AG04450 (cell line): Measurements from ENCODE around the gene TM4SF18. TPM values are rescaled to one million over a fixed set of nuclear protein-coding genes. Genes with fewer than 3 reads are reported as not detected.
A peak's percentile ranks its signal among the peaks of the same experiment; 100 is the strongest.

ENCODE experiments used
- CTCF ChIA-PET: fragments of 300-600, 350-600 bp; formaldehyde crosslinking; extraction: SDS; loops from one replicate; lab custom pipeline; 2022; ENCODE audit warnings: antibody characterized with exemption, inconsistent platforms; lab: Charles Lee
- POLR2A ChIA-PET: fragments of 350-600 bp; formaldehyde crosslinking; extraction: SDS; loops from one replicate; lab custom pipeline; 2021; ENCODE audit warnings: antibody characterized with exemption, inconsistent platforms; lab: Yijun Ruan, JAX
- DNase-seq: peaks from one replicate; pipeline ENCODE4 v3.0.0-alpha.2; 2011; ENCODE audit warnings: low read depth, low spot score
- H3K27ac ChIP-seq: one replicate; pipeline ENCODE4 v1.5.1; 2012; ENCODE audit warnings: low read depth, low read length, control low read depth
- H3K27me3 ChIP-seq: one replicate; pipeline ENCODE4 v1.6.0; 2012; ENCODE audit warnings: low read length; ENCODE audit not compliant: control insufficient read depth, insufficient read depth
- H3K4me3 ChIP-seq: 2 replicates; pipeline ENCODE4 v1.5.1; 2011; ENCODE audit warnings: mild to moderate bottlenecking, low read depth, low read length, control low read depth
- H3K9me3 ChIP-seq: 2 replicates; pipeline ENCODE4 v1.5.1; 2012; ENCODE audit warnings: low read length; ENCODE audit not compliant: control insufficient read depth, insufficient read depth
- polyA plus RNA-seq: library from polyadenylated mRNA; depleted of rRNA; stranded (reverse); fragments of >200 nt; gene quantifications from 2 replicates; pipeline ENCODE4 v1.2.3, GENCODE V29; 2011
- TF ChIP-seq, protein P1 (sequence below): IDR thresholded peaks from 2 replicates; pipeline ENCODE4 v1.5.1; 2011; ENCODE audit warnings: low read depth, low read length, control low read depth, inconsistent platforms

Gene TM4SF18
- polyA plus RNA-seq, 1 experiment, result 0.09 TPM

DNA sequence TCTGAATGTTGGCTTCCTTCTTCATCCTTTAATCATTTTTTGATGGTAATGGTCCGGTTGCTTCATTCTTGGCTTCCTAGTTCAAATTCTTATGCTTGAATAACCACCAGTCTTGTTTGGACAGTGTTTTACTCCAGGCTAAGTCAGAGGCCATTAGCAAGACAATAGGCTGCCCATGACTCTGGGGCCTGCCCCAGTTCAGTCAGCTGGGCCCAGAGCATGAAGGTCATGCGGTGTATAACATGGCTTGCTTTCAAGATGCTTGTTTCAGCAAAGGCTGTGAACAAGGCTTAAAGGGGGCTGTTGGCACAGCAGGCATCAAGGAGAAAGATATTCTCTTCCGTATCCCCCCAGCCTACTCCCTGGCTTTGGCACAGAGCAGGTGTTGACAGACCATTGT is 13.7 kb downstream of the TM4SF18 start:
- ChIA-PET POLR2A (no interaction called here), CTCF (interaction anchor here (0.5 kb wide), 1 partner anchor 398 kb away, joined by 3 read pairs; no protein-coding TSS in a partner anchor)
- no peak for DNase-seq
- no peak overlapping the region for H3K27ac ChIP-seq
- TF ChIP-seq, protein P1, sequence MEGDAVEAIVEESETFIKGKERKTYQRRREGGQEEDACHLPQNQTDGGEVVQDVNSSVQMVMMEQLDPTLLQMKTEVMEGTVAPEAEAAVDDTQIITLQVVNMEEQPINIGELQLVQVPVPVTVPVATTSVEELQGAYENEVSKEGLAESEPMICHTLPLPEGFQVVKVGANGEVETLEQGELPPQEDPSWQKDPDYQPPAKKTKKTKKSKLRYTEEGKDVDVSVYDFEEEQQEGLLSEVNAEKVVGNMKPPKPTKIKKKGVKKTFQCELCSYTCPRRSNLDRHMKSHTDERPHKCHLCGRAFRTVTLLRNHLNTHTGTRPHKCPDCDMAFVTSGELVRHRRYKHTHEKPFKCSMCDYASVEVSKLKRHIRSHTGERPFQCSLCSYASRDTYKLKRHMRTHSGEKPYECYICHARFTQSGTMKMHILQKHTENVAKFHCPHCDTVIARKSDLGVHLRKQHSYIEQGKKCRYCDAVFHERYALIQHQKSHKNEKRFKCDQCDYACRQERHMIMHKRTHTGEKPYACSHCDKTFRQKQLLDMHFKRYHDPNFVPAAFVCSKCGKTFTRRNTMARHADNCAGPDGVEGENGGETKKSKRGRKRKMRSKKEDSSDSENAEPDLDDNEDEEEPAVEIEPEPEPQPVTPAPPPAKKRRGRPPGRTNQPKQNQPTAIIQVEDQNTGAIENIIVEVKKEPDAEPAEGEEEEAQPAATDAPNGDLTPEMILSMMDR, result no peak
- no peaks in the 10 kb centered on the region for H3K27me3 ChIP-seq
- H3K9me3 ChIP-seq, result no peaks in the 10 kb centered on the region
- no peak overlapping the region for H3K4me3 ChIP-seq

DNA sequence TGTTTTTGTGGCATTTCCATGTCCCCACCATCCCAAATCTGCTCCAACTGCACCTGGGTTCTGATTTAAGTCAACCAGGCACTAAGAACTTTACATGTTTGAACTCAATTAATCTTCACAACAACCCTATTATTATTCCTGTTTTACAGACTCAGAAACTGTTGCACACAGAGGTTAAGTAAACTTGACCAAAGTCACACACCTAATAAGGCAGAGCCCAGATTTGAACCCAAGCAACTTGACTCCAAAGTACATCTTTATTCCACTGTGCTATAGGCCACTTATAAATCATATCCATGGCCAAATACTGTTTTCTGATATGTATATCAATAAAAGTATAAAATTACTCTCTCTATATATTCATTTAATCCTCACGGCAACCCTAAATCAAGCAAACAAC is 16.4 kb downstream of the TM4SF18 start:
- ChIA-PET POLR2A (no interaction called here), CTCF (no interaction called here)
- no peak overlapping the region for H3K27ac ChIP-seq
- no peak for DNase-seq
- no peak overlapping the region for H3K4me3 ChIP-seq
- no peaks in the 10 kb centered on the region for H3K27me3 ChIP-seq
- H3K9me3 ChIP-seq, result no peaks in the 10 kb centered on the region
- TF ChIP-seq, protein P1, result no peak

DNA sequence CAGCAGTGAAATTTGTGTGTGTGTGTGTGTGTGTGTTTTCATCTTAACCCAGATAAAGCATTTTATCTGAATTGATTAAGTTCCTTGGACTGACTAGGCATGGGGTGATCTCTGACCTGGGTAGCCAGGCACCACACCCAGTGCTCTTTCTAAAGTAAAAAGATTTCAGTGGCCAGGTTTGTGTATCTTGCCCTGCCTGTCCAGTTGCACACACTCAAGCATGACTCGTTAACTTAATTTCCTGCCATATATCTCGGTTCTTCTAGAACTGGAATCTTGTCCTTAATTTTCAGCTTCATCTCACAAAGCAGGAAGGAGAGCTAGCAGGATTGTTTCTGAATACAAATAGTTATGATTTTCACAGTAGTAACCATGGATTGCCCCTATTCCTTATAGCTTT is 17.0 kb downstream of the TM4SF18 start:
- Histone ChIP-seq H3K27ac (no peak overlapping the region), H3K4me3 (no peak overlapping the region), H3K27me3 (no peaks in the 10 kb centered on the region), H3K9me3 (no peaks in the 10 kb centered on the region)
- no peak for DNase-seq
- ChIA-PET CTCF (interaction anchor here (0.6 to 2.8 kb wide), 3 partner anchors 146 to 361 kb away, joined by 3 to 11 read pairs (median 3); no protein-coding TSS in a partner anchor), POLR2A (no interaction called here)
- TF ChIP-seq, protein P1, result no peak

DNA sequence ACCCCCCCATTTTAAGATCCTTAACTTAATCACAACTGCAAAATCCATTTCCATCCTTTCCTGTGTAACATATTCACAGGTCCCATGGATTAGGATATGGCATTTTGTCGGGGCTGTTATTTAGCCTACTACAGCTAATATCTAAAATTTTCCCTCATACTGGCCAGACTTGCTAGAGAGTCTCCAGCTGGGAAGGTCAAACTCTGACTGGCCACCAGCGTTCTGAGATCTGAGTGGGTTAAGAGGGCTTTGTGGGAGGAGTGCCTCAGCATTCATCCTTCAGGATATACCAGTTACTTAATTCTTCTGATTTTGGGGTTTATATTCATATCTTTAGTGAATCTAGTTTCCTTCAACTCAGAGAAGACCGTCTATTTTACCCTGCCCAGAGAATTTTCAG is 17.7 kb downstream of the TM4SF18 start:
- no peak for DNase-seq
- H3K4me3 ChIP-seq, result no peak overlapping the region
- no peak overlapping the region for H3K27ac ChIP-seq
- H3K27me3 ChIP-seq, result no peaks in the 10 kb centered on the region
- CTCF ChIA-PET, result interaction anchor here (1.0 to 2.8 kb wide), 4 partner anchors 37 to 360 kb away, joined by 3 to 11 read pairs (median 4); no protein-coding TSS in a partner anchor
- H3K9me3 ChIP-seq, result no peaks in the 10 kb centered on the region
- TF ChIP-seq, protein P1, result no peak
- POLR2A ChIA-PET, result no interaction called here

DNA sequence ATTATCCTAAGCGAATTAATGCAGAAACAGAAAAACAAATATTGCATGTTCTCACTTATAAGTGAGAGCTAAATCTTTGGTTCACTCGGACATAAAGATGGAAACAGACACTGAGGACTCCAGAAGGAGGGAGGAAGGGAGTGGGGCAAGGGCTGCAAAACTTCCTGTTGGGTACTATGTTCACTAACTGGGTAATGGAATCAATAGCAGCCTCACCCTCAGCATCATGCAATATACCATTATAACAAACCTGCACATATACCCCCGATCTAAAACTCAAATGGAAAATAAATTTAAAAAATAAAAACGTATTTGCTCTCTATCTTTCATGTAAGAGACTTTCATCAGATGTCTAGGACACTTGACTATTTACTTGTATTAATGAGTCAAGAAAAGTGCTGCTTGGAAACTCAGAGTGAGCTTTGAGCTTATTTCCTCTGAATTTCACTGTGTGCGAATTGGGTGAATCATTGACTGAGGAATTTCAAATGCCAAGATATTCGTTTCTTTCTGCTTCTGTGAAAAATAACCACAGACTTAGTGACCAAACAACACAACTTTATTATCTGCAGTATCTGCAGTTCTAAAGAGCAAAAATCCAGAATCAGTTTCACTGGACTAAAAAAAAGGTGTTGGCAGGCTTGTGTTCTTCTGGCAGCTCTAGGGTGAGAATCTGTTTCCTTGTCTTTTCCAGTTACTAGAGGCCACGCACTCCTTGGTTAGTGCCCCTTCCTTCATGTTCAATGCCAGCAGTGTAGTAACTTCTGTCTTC is 18.4 kb downstream of the TM4SF18 start:
- Histone ChIP-seq H3K9me3 (no peaks in the 10 kb centered on the region; the same call in 1 of the 2 replicates), H3K27ac (no peak overlapping the region), H3K27me3 (no peaks in the 10 kb centered on the region), H3K4me3 (no peak overlapping the region)
- peak; percentile 15 for DNase-seq
- TF ChIP-seq, protein P1, result no peak
- CTCF ChIA-PET, result interaction anchor here (1.0 to 2.8 kb wide), 4 partner anchors 16 to 359 kb away, joined by 3 to 11 read pairs (median 4); no protein-coding TSS in a partner anchor
- POLR2A ChIA-PET, result no interaction called here
